Activated naive CD8-positive, alpha-beta T cell treated with anti-CD3 and anti-CD28 coated beads, Interleukin-2, amount 50 U/mL, for 24 hours (primary cell): ENCODE data around the gene RHOBTB1.
"Not testable (repeated sequence)": the region's sequence is repeated elsewhere in the genome, so short reads cannot be mapped to it uniquely, and the experiment has no call there.

Experiments used
- ATAC-seq: fragments of 150-1000 bp; cut with Tn5 transposase; one replicate; pipeline ENCODE4 v1.10.0; 2021
- DNase-seq: peaks from one replicate; pipeline ENCODE4 v3.0.0; 2021
- H3K27ac Mint-ChIP-seq: one replicate; pipeline ENCODE4 v1.8.0; 2021; ENCODE audit warnings: mild to moderate bottlenecking, mixed read lengths
- H3K27me3 Mint-ChIP-seq: one replicate; pipeline ENCODE4 v1.8.0; 2021; ENCODE audit warnings: mixed read lengths
- H3K36me3 Mint-ChIP-seq: one replicate; pipeline ENCODE4 v1.8.0; 2021; ENCODE audit warnings: low read depth, mixed read lengths
- H3K4me1 Mint-ChIP-seq: one replicate; pipeline ENCODE4 v1.8.0; 2021; ENCODE audit warnings: mixed read lengths
- H3K4me3 Mint-ChIP-seq: one replicate; pipeline ENCODE4 v1.8.0; 2021; ENCODE audit warnings: mild to moderate bottlenecking, moderate library complexity, mixed read lengths
- H3K9me3 Mint-ChIP-seq: one replicate; pipeline ENCODE4 v1.8.0; 2021; ENCODE audit warnings: mixed read lengths

Gene RHOBTB1

GRCh38 chr10:60865198-60865783 lies 78.7 kb downstream of the RHOBTB1 start:
- H3K9me3 Mint-ChIP-seq = no peaks in the 10 kb centered on the region
- no peak overlapping the region for H3K27ac Mint-ChIP-seq
- ATAC-seq = no peak
- no peaks in the 10 kb centered on the region for H3K36me3 Mint-ChIP-seq
- no peaks in the 10 kb centered on the region for H3K4me1 Mint-ChIP-seq
- DNase-seq = no peak
- H3K27me3 Mint-ChIP-seq = peaks cover 4% of the 10 kb centered on the region
- H3K4me3 Mint-ChIP-seq = no peak overlapping the region

- H3K36me3 Mint-ChIP-seq = no peaks in the 10 kb centered on the region
Measured at GRCh38 chr10:60863796-60864195, 80.2 kb downstream of the RHOBTB1 start.

DNA sequence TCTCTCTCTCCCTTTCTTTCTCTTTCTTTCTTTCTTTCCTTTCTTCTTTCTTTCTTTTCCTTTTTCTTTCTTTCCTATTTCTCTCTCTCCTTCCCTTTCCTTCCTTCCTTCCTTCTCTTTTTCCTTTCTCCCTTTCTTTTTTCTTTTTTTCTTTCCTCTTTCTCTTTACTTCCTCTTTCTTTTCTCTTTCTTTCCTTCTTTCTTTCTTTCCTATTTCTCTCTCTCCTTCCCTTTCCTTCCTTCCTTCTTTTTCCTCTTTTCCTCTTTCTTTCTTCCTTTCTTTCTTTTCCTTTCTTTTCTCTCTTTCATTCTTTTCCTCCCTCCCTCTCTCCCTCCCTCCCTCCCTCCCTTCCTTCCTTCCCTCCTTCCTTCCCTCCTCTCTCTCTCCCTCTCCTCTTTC lies 81.5 kb downstream of the RHOBTB1 start:
- no peaks in the 10 kb centered on the region for H3K4me1 Mint-ChIP-seq
- H3K27me3 Mint-ChIP-seq = peaks cover 3% of the 10 kb centered on the region
- no peaks in the 10 kb centered on the region for H3K36me3 Mint-ChIP-seq
- H3K27ac Mint-ChIP-seq = no peak overlapping the region
- no peaks in the 10 kb centered on the region for H3K9me3 Mint-ChIP-seq
- no peak for ATAC-seq
- H3K4me3 Mint-ChIP-seq = no peak overlapping the region
- no peak for DNase-seq

More at GRCh38 chr10:60863796-60864195, 80.2 kb downstream of the RHOBTB1 start:
- H3K4me1 Mint-ChIP-seq = no peaks in the 10 kb centered on the region
- no peak overlapping the region for H3K27ac Mint-ChIP-seq
- no peaks in the 10 kb centered on the region for H3K9me3 Mint-ChIP-seq
- no peak for ATAC-seq
- DNase-seq = no peak
- no peak overlapping the region for H3K4me3 Mint-ChIP-seq
- peaks cover 5% of the 10 kb centered on the region for H3K27me3 Mint-ChIP-seq

GRCh38 chr10:60856405-60856804 lies 87.6 kb downstream of the RHOBTB1 start:
- H3K9me3 Mint-ChIP-seq = no peaks in the 10 kb centered on the region
- H3K4me3 Mint-ChIP-seq = no peak overlapping the region
- H3K27ac Mint-ChIP-seq = no peak overlapping the region
- DNase-seq (no peak), ATAC-seq (no peak)
- H3K36me3 Mint-ChIP-seq = no peaks in the 10 kb centered on the region
- H3K4me1 Mint-ChIP-seq = no peaks in the 10 kb centered on the region
- H3K27me3 Mint-ChIP-seq = peaks cover 2% of the 10 kb centered on the region

DNA sequence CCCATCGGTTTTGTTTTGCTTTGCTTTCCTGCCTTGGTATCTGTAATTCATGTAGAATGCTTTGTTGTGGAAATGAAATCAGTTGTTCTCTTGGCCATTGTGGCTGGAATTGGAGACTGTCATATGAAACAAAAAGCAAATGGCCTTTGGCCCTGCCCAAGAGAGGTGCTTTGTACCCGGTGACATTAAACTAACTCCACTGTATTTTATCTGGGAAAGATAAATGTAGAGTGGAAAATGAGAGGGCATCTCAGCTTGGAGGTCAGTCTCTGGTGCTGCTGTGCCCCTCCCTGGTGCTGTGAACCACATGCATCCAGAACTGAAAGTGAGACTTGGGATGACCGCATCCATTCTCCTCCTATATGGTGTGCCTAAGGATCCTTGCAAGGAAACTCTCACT lies 90.3 kb downstream of the RHOBTB1 start:
- Mint-ChIP-seq H3K9me3 (no peaks in the 10 kb centered on the region), H3K36me3 (no peaks in the 10 kb centered on the region), H3K27me3 (no peaks in the 10 kb centered on the region), H3K27ac (no peak overlapping the region), H3K4me1 (no peaks in the 10 kb centered on the region), H3K4me3 (no peak overlapping the region)
- ATAC-seq (no peak), DNase-seq (no peak)

- no peaks in the 10 kb centered on the region for H3K4me1 Mint-ChIP-seq
- H3K4me3 Mint-ChIP-seq = no peak overlapping the region
- H3K9me3 Mint-ChIP-seq = no peaks in the 10 kb centered on the region
- DNase-seq = no peak
- no peak overlapping the region for H3K27ac Mint-ChIP-seq
- no peaks in the 10 kb centered on the region for H3K36me3 Mint-ChIP-seq
- ATAC-seq = no peak
- no peaks in the 10 kb centered on the region for H3K27me3 Mint-ChIP-seq
Measured at GRCh38 chr10:60853107-60853506, 90.9 kb downstream of the RHOBTB1 start.

GRCh38 chr10:60849740-60850139 lies 94.2 kb downstream of the RHOBTB1 start:
- Mint-ChIP-seq H3K27ac (no peak overlapping the region), H3K4me3 (no peak overlapping the region)

GRCh38 chr10:60849217-60849616 lies 94.8 kb downstream of the RHOBTB1 start:
- H3K27ac Mint-ChIP-seq = no peak overlapping the region
- no peak overlapping the region for H3K4me3 Mint-ChIP-seq
- no peaks in the 10 kb centered on the region for H3K36me3 Mint-ChIP-seq
- ATAC-seq (no peak), DNase-seq (no peak)
- H3K9me3 Mint-ChIP-seq = no peaks in the 10 kb centered on the region
- H3K4me1 Mint-ChIP-seq = no peaks in the 10 kb centered on the region
- H3K27me3 Mint-ChIP-seq = no peaks in the 10 kb centered on the region

More at GRCh38 chr10:60849740-60850139, 94.2 kb downstream of the RHOBTB1 start:
- Mint-ChIP-seq H3K36me3 (no peaks in the 10 kb centered on the region), H3K9me3 (no peaks in the 10 kb centered on the region), H3K27me3 (no peaks in the 10 kb centered on the region), H3K4me1 (no peaks in the 10 kb centered on the region)
- no peak for DNase-seq
- ATAC-seq = no peak

DNA sequence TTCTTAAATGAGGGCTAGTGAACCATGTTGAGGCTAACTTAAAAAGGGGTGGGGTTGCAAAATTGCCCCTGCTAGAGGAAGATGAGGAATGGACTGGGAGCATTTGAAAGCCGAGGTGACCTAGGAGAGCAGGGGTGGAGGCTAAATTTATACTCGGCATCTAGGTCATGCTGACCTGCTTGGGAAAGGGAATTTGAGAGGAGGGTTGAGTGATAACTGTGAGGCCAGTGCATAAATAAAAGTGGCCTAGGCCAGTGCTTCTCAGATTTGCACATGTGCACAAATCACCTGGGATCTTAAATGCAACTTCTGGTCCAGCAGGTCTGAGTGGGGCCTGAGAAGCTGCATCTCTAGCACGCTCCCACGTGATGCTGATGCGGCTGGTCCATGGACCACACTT lies 95.3 kb downstream of the RHOBTB1 start:
- Mint-ChIP-seq H3K4me1 (no peaks in the 10 kb centered on the region), H3K4me3 (no peak overlapping the region), H3K27me3 (no peaks in the 10 kb centered on the region), H3K27ac (no peak overlapping the region), H3K9me3 (no peaks in the 10 kb centered on the region), H3K36me3 (no peaks in the 10 kb centered on the region)
- ATAC-seq (no peak), DNase-seq (no peak)

GRCh38 chr10:60848126-60848525 lies 95.9 kb downstream of the RHOBTB1 start:
- H3K27ac Mint-ChIP-seq = no peak overlapping the region
- DNase-seq = no peak
- no peak overlapping the region for H3K4me3 Mint-ChIP-seq
- no peaks in the 10 kb centered on the region for H3K36me3 Mint-ChIP-seq
- no peaks in the 10 kb centered on the region for H3K27me3 Mint-ChIP-seq
- no peaks in the 10 kb centered on the region for H3K9me3 Mint-ChIP-seq
- ATAC-seq = no peak
- no peaks in the 10 kb centered on the region for H3K4me1 Mint-ChIP-seq

- H3K27ac Mint-ChIP-seq = no peak overlapping the region
- no peak for ATAC-seq
- H3K4me1 Mint-ChIP-seq = no peaks in the 10 kb centered on the region
- DNase-seq = no peak
- H3K27me3 Mint-ChIP-seq = no peaks in the 10 kb centered on the region
- H3K4me3 Mint-ChIP-seq = no peak overlapping the region
- H3K36me3 Mint-ChIP-seq = no peaks in the 10 kb centered on the region
- no peaks in the 10 kb centered on the region for H3K9me3 Mint-ChIP-seq
Measured at GRCh38 chr10:60846173-60846572, 97.8 kb downstream of the RHOBTB1 start.

DNA sequence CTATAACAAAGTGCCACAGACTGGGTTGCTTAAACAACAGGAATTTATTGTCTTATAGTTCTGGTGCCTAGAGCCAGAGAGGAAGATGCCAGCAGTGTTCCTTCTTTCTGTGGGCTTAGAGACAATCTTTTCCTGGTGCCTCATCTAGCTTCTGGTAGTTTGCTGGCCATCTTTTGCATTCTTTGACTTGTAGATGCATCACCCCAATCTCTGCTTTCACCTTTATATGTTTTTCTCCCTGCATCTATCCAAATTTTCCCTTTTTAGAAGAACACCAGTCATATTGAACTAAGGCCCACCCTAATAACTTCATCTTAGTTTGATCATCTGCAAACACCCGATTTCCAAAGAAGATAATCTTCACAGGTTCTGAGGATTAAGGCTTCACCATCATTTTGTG lies 98.9 kb downstream of the RHOBTB1 start:
- H3K27me3 Mint-ChIP-seq = no peaks in the 10 kb centered on the region
- H3K27ac Mint-ChIP-seq = no peak overlapping the region
- no peak overlapping the region for H3K4me3 Mint-ChIP-seq
- H3K4me1 Mint-ChIP-seq = no peaks in the 10 kb centered on the region
- H3K9me3 Mint-ChIP-seq = no peaks in the 10 kb centered on the region
- ATAC-seq (no peak), DNase-seq (no peak)
- no peaks in the 10 kb centered on the region for H3K36me3 Mint-ChIP-seq

- no peak for DNase-seq
- Mint-ChIP-seq H3K4me1 (no peaks in the 10 kb centered on the region), H3K27me3 (no peaks in the 10 kb centered on the region), H3K36me3 (no peaks in the 10 kb centered on the region), H3K27ac (no peak overlapping the region), H3K9me3 (no peaks in the 10 kb centered on the region), H3K4me3 (no peak overlapping the region)
- ATAC-seq = no peak
Measured at GRCh38 chr10:60842694-60843093, 101.3 kb downstream of the RHOBTB1 start.

DNA sequence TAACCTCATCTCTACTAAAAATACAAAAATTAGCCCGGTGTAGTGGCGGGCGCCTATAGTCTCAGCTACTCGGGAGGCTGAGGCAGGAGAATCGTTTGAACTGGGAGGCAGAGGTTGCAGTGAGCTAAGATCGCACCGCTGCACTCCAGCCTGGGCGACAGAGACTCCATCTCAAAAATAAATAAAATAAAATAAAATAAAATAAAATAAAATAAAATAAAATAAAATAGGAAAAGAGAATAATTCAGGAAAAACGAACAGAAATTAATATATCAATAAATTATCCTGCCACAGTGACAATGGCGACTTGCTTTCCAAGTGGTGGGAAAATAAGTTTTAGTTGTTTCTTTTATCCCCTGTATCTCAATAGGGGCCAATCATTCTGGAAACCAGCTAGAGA lies 102.8 kb downstream of the RHOBTB1 start:
- H3K27me3 Mint-ChIP-seq, H3K36me3 Mint-ChIP-seq, H3K4me1 Mint-ChIP-seq, ATAC-seq, H3K4me3 Mint-ChIP-seq, H3K27ac Mint-ChIP-seq, H3K9me3 Mint-ChIP-seq, DNase-seq: not testable (repeated sequence)

DNA sequence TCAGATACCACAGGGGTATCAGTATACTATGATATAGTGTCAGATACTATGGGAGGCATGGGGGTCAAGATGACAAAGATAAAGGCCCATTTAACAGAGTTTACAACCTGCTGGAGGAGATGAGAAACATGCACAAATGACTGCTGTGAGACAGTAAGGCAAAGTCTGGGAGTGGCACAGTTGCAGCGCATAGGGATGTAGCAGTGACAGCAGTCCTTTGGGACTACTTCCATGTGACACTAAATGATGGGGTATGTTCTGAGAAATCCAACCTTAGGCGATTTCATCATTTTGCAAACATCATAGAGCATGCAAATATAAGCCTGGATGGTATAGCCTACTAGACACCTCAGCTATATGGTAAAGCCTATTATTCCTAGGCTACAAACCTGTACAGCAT lies 108.9 kb downstream of the RHOBTB1 start:
- ATAC-seq = no peak
- H3K36me3 Mint-ChIP-seq = no peaks in the 10 kb centered on the region
- H3K4me1 Mint-ChIP-seq = no peaks in the 10 kb centered on the region
- no peak for DNase-seq
- H3K9me3 Mint-ChIP-seq = no peaks in the 10 kb centered on the region
- H3K27me3 Mint-ChIP-seq = no peaks in the 10 kb centered on the region
- H3K27ac Mint-ChIP-seq = no peak overlapping the region
- no peak overlapping the region for H3K4me3 Mint-ChIP-seq

- Mint-ChIP-seq H3K9me3 (no peaks in the 10 kb centered on the region), H3K27me3 (no peaks in the 10 kb centered on the region), H3K36me3 (no peaks in the 10 kb centered on the region), H3K4me1 (no peaks in the 10 kb centered on the region), H3K4me3 (no peak overlapping the region), H3K27ac (no peak overlapping the region)
- DNase-seq = no peak
- no peak for ATAC-seq
Measured at GRCh38 chr10:60834401-60834800, 109.6 kb downstream of the RHOBTB1 start.
